VCaP (cell line): Measurements from ENCODE around the gene IFNL3.

ENCODE experiments used
- H3K27ac ChIP-seq: fragments of 450-650 bp; 2 replicates; pipeline ENCODE4 v1.5.1; 2017
- TF ChIP-seq, protein P1 (sequence below): fragments of 450-650 bp; conservative IDR thresholded peaks from 2 replicates; pipeline ENCODE4 v1.5.1; 2017; ENCODE audit warnings: mild to moderate bottlenecking, moderate library complexity

IFNL3 gene

DNA sequence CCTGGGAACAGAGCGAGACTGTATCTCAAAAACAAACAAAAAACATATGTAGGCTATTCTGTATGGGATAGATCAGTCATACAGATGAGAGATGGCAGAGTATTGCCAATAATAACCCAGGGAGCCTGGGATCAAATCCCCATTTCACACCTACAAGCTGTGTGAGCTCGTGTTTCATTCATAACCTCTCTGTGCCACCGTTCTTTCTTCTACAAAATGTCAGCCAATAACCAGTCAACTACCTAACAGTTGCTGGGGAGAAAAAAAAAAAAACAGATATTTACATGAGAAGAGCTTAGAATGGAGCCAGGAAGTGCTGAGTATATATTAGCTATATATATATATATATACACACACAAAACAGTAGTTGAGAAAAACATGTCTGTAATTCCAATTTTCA, 16.9 kb upstream of the IFNL3 start:
- H3K27ac ChIP-seq: no peak overlapping the region
- TF ChIP-seq, protein P1, sequence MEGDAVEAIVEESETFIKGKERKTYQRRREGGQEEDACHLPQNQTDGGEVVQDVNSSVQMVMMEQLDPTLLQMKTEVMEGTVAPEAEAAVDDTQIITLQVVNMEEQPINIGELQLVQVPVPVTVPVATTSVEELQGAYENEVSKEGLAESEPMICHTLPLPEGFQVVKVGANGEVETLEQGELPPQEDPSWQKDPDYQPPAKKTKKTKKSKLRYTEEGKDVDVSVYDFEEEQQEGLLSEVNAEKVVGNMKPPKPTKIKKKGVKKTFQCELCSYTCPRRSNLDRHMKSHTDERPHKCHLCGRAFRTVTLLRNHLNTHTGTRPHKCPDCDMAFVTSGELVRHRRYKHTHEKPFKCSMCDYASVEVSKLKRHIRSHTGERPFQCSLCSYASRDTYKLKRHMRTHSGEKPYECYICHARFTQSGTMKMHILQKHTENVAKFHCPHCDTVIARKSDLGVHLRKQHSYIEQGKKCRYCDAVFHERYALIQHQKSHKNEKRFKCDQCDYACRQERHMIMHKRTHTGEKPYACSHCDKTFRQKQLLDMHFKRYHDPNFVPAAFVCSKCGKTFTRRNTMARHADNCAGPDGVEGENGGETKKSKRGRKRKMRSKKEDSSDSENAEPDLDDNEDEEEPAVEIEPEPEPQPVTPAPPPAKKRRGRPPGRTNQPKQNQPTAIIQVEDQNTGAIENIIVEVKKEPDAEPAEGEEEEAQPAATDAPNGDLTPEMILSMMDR: no peak

DNA sequence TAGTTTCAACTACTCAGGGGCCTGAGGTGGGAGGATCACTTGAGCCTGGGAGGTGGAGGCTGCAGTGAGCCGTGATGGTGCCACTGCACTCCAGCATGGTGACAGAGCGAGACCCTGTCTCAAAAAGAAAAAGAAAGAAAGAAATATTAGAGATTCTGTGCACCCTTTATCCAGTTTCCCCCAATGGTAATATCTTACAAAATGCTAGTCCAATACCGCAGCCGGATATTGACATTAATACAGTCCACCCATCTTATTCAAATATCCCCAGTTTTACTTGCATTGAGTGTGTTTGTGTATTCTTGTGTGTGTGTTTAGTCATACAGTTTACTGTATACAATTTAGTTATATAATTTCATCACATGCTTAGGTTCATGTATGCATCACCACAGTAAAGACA, 12.4 kb upstream of the IFNL3 start:
- TF ChIP-seq, protein P1: no peak
- H3K27ac ChIP-seq: no peak overlapping the region

DNA sequence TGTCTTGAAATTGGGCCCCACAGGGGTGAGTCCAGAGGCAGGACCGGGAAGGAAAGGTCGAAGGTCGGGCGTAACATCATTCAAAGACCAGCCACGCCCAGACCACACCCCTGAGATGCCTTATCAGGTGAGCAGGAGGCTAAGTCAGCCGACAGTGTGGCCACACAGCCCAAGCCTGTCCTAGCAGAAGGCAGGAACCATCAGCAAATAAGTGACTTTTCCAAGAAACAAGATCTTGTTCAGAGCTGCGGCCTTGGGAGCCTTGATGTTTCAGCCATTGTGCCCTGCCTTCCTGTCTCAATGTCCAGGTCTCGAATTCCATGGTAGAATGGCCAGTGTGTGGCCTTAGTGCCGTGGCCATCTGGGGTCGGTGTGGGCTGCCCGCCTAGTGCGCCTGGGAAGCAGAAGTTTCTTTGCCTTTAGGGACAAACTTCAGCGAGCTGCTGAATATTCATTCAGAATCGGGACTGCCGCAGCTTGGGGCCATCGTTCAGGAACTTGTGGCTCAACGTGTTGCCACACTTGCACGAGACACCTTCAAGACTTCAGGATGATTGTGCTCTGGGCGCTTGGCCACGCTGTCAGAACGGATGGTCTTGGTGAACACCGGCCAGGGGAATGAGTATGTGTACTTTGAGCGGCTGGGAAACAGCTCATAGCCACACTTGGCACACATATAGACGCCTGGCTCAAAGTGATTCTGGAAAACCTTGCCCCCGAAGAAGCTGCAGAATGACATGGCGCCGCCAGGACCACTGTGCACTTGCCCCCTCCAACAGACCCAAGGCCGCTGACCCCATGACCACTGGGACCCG, 9.9 kb upstream of the IFNL3 start:
- TF ChIP-seq, protein P1: no peak

DNA sequence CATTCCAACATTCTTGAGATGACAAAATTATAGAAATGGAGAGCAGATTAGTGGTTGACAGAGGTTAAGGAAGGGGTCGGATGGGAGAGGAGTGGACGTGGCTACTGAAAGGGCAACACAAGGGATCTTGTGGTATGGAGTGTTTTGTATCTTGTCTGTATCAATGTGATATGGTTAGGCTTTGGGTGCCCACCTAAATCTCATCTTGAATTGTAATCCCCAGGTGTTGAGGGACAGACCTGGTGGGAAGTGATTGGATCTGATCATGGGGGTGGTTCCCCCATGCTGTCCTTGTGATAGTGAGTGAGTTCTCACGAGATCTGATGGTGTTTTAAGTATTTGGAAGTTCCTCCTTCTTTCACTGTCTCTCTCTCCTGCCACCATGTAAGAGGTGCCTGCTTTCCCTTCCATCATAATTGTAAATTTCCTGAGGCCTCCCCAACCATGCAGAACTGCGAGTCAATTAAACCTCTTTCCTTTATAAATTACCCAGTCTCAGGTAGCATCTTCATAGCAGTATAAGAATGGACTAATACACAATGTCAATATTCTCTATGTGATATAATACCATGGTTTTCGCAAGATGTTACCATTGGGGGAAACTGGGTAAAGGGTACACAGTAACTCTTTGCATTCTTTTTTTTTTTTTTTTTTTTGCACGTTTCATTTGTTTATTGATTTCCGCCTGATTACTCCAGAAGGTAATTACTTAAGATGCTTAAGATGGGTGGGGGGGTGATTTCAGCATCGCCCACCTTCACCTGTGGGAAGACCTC, 8.8 kb upstream of the IFNL3 start:
- no peak overlapping the region for H3K27ac ChIP-seq
- TF ChIP-seq, protein P1: no peak

More for the DNA sequence above, 9.9 kb upstream of the IFNL3 start:
- no peak overlapping the region for H3K27ac ChIP-seq

DNA sequence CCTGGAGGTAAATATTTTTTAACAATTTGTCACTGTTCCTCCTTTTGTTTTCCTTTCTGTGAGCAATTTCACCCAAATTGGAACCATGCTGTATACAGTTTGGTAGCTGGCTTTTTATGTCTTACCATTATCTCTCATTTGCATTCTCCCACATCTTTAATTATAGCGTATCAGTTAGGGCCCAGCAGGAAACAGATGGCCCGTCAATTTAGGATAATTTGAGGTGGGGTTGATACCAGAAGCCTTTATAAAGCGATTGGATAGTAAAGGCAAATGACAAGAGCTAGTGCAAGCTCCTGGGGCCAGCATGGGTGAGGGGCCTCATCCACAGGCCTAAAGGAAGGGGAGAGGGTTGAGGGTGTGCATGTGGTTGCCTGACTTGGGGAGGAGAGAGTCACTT, 7.7 kb upstream of the IFNL3 start:
- TF ChIP-seq, protein P1: no peak
- H3K27ac ChIP-seq: no peak overlapping the region

DNA sequence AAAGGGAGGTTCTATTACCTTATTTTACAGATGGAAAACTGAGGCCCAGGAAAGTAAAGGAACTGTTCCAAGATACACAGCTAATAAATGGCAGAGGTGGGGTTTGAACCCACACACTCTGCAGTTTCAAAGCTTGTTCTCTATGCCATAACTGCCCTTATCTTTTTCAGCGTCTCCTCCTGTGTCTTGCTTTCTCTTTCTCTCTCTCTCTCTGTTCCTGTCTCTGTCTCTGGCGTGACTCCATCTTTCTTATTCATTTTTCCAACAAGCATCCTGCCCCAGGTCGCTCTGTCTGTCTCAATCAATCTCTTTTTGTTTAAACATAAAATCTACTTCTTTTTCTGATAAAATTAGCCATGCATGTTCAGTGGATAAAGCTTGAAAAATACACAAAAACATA, 7.0 kb upstream of the IFNL3 start:
- TF ChIP-seq, protein P1: no peak
- H3K27ac ChIP-seq: no peak overlapping the region

DNA sequence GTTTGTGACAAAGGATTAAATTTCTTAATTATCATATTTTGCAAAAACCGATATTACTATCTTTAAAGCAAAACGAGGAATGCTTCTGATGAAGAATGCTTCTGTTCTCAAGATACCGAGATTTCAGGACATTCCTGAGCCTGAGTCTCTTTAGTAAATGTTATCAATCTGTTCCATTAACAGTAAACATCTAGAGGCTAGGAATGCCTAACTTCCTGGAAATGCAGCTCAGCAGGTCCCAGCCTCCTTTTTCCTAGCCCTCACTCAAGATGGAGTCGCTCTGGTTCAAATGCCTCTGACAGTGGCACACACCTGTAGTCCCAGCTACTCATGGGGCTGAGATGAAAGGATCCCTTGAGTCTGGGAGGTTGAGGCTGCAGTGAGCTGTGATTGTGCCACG, 6.3 kb upstream of the IFNL3 start:
- TF ChIP-seq, protein P1: no peak
- no peak overlapping the region for H3K27ac ChIP-seq
